ENCODE data around the gene FLNA.

The FLNA gene

DNA sequence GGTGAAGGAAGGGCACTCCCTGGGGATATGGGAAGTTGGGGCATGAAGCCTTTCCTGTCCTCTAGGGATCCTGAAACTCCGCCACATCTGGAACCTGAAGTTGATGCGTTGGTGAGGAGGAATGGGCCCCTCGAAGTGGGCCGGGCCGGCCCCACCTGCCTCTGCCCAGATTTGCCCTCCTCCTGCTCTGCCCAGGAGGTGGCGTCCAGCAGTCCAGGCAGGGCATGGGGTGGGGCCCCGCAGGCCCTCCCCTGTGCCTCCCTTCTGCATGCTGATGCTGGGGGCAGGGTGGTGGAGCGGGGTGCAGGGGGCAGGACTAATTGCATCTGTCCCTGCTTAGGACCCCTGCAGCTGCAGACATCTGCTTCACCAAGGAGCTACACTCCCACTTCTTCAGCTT lies 38.7 kb upstream of the FLNA start:
- H3K4me3 ChIP-seq (ENCODE audit: low read depth, low read length) = no peak overlapping the region
- TF ChIP-seq, protein P1, sequence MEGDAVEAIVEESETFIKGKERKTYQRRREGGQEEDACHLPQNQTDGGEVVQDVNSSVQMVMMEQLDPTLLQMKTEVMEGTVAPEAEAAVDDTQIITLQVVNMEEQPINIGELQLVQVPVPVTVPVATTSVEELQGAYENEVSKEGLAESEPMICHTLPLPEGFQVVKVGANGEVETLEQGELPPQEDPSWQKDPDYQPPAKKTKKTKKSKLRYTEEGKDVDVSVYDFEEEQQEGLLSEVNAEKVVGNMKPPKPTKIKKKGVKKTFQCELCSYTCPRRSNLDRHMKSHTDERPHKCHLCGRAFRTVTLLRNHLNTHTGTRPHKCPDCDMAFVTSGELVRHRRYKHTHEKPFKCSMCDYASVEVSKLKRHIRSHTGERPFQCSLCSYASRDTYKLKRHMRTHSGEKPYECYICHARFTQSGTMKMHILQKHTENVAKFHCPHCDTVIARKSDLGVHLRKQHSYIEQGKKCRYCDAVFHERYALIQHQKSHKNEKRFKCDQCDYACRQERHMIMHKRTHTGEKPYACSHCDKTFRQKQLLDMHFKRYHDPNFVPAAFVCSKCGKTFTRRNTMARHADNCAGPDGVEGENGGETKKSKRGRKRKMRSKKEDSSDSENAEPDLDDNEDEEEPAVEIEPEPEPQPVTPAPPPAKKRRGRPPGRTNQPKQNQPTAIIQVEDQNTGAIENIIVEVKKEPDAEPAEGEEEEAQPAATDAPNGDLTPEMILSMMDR (IDR thresholded peaks at IDR 0.05; ENCODE audit: insufficient read depth, low read depth, low read length, missing control alignments) = no peak
- no peak for DNase-seq (ENCODE audit: low read depth)

DNA sequence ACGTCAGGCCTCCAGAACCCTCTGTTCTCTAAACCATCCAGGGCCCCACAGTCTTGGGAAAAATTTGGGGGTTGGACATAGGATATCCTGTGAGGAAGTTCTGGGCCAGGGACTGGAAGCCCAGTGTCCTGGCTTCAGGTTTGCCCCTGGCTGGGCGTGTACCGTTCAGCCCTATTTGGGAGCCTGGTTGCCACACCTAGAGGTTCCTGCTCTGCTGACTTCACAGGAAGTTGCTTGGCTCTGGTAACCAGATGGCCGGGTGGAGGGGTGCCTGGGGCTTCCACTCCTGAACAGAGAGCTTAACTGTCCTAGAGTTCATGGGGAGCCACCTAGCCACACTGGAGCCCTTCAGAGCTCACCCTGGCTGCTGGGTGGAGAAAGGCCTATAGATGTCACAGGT lies 38.0 kb upstream of the FLNA start:
- peak overlapping the region; percentile 54 for H3K4me3 ChIP-seq (ENCODE audit: low read depth, low read length)
- DNase-seq (ENCODE audit: low read depth) = peak; percentile 48
- TF ChIP-seq, protein P1 (IDR thresholded peaks at IDR 0.05; ENCODE audit: insufficient read depth, low read depth, low read length, missing control alignments) = no peak

DNA sequence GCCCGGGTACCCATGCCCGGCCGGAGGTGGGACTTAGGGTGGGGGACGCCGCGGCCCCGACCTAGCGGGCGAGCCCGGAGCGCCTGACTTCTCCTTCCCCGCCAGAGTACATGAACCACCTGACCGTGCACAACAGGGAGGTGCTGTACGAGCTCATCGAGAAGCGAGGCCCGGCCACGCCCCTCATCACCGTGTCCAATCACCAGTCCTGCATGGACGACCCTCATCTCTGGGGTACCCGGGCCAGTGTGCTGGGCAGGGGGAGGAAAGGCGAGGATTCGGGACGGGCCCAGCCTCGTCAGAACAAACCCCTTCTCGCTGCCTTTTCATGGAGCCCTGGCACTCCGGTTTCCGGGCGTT lies 37.5 kb upstream of the FLNA start:
- H3K4me3 ChIP-seq (ENCODE audit: low read depth, low read length) = peak overlapping the region; percentile 54
- peak; percentile 73 for DNase-seq (ENCODE audit: low read depth)
- TF ChIP-seq, protein P1 (IDR thresholded peaks at IDR 0.05; ENCODE audit: insufficient read depth, low read depth, low read length, missing control alignments) = no peak

DNA sequence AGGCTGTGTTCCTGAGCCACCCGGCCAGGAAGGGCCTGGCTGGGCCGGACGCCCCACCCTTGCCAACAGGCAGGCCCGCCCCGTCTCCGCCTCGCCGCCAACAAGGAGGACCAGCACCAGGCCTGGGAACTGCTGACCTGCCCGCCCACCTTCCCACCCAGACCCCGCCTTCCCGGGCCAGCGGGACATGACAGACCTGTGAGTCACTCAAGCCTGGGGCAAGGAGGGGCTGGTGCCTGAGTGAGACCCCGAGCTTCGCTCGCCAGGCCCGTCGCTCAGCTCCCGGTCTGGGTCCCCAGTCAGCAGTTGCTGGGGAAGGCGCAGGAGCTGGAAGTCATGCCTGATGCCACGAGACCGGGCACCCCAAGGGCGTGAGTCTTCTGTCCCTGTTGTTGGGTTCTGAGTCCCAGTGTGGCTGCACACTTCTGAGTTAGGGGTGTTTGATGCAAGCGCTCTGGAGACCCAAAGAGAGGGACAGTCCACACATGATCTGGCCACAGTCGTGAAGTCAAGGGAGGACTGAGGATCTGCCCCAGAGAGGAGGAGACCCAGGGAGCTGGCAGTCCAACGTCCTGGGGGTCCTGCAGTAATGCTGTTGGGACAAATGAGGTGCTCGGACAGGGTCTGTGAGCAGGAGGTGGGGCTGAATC lies 34.9 kb upstream of the FLNA start, which contains the start of gene DNASE1L1:
TSS of gene DNASE1L1 (minus strand) at position 33 of the 650 bp plus-strand sequence. CDS start 3,686 bp downstream, outside the sequence.
- TF ChIP-seq, protein P1 (IDR thresholded peaks at IDR 0.05; ENCODE audit: insufficient read depth, low read depth, low read length, missing control alignments) = no peak
- peak; percentile 80 for DNase-seq (ENCODE audit: low read depth)
- peak within 1 kb of the TSS; percentile 48 for H3K4me3 ChIP-seq (ENCODE audit: low read depth, low read length)

DNA sequence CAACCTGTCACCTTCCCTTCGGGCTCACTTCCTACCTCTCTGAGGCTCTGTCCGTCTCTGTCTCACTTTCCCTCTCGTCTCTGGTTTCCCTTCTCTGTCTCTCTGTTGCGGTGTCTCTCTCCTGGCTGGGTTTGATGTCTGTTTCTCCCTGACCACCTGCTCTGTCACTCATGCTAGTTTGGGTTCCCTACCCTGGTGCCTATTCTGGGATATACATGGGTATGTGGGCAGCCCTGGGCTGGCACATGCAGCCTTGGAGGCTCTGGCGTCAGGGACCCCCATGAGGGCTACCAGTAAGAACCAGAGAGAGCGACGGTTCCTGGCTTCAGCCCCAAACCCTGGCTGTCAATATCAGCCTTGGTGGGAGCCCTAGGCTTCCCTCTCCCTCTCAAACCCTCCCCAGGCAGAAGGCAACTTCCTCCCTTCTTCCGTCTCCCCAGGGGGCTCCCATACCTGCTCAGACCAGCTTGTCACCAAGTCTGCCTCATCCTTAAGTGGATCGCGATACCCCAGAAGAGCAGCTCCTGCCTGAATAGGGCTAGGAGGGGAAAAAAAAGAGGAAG lies 34.3 kb upstream of the FLNA start:
- H3K4me3 ChIP-seq (ENCODE audit: low read depth, low read length) = peak overlapping the region; percentile 48
- TF ChIP-seq, protein P1 (IDR thresholded peaks at IDR 0.05; ENCODE audit: insufficient read depth, low read depth, low read length, missing control alignments) = no peak
- peak; percentile 20 for DNase-seq (ENCODE audit: low read depth)

DNA sequence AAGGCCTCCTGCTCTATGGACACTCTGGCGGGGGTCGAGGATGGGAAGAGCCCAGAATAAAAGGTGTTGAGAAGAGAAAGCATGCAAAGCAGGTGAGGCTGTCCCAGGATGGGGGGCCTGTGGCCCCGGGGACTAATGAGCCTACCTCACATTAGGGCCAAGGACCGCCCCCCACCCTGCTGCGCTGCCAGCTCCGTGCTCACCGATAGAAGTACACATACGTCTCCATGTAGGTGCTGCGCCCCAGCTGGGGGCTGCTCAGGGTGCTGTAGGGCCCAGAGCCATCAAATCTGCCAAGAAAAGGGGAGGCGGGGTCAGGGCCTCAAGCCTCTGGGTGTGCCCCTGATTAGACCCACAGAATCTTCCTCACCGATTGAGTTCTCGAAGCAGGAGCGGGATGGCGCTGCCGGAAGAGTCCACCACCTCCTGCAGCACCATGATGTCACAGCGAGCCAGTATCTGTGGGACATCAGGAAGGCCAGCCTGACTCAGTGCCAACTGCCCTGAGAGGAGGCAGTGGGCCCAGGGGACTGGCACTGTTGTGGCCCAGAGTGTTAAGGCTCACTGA lies 30.3 kb upstream of the FLNA start:
- H3K4me3 ChIP-seq (ENCODE audit: low read depth, low read length) = no peak overlapping the region
- TF ChIP-seq, protein P1 (IDR thresholded peaks at IDR 0.05; ENCODE audit: insufficient read depth, low read depth, low read length, missing control alignments) = no peak
- no peak for DNase-seq (ENCODE audit: low read depth)

All from GM12865 (cell line).